Kidney (tissue), 14 donors: Measurements from ENCODE around the gene TMEM255B. TPM values are rescaled to one million over a fixed set of nuclear protein-coding genes. Genes with fewer than 3 reads are reported as not detected.

Source experiments
- DNase-seq, 5 donors: peaks; one replicate each; pipeline ENCODE4 v3.0.0-alpha.2; 2013 to 2020
- FAIRE-seq: peaks from 2 replicates; lab custom pipeline; 2012; peaks lifted over from hg19 to GRCh38; lab: Jason Lieb, UNC
- H3K27ac ChIP-seq, 2 donors: one replicate each; pipeline ENCODE4 v1.7.0; 2013; ENCODE audit warnings: low read depth in 2 of 2, low read length in 2 of 2, inconsistent platforms in 1 of 2
- H3K27me3 ChIP-seq: one replicate; pipeline ENCODE4 v1.7.1; 2013; ENCODE audit warnings: low read length, inconsistent platforms; ENCODE audit not compliant: control insufficient read depth, insufficient read depth
- H3K36me3 ChIP-seq, 3 donors: one replicate each; pipeline versions ENCODE4 v1.7.0 to v1.7.1; 2013; ENCODE audit warnings: low read length in 3 of 3, control low read depth in 1 of 3, inconsistent platforms in 1 of 3; ENCODE audit not compliant: insufficient read depth in 3 of 3, control insufficient read depth in 2 of 3
- H3K4me1 ChIP-seq, 3 donors: one replicate each; pipeline versions ENCODE4 v1.7.0 to v1.7.1; 2013; ENCODE audit warnings: low read length in 3 of 3, inconsistent platforms in 1 of 3, low read depth in 1 of 3; ENCODE audit not compliant: control insufficient read depth in 2 of 3, insufficient read depth in 2 of 3
- H3K4me3 ChIP-seq, 3 donors: one replicate each; pipeline versions ENCODE4 v1.7.0 to v1.8.1; 2013; ENCODE audit warnings: low read length in 3 of 3, control low read depth in 1 of 3, inconsistent platforms in 1 of 3
- H3K9ac ChIP-seq, 3 donors: one replicate each; pipeline versions ENCODE4 v1.7.0 to v1.7.1; 2013; ENCODE audit warnings: low read length in 3 of 3, control low read depth in 1 of 3, inconsistent platforms in 1 of 3
- H3K9me3 ChIP-seq, 3 donors: one replicate each; pipeline versions ENCODE4 v1.7.0 to v1.7.1; 2013; ENCODE audit warnings: low read length in 3 of 3, control low read depth in 1 of 3, inconsistent platforms in 1 of 3; ENCODE audit not compliant: control insufficient read depth in 2 of 3, insufficient read depth in 1 of 3
- intact Hi-C: fragments of 100-400 bp; cut with DNase I; formaldehyde crosslinking; loops from one replicate; pipeline ENCODE4 v1.11.1; 2022
- polyA plus RNA-seq: library from polyadenylated mRNA; stranded (reverse); fragments of 350-450 nt; fragmentation: Illumina TruSeq; extraction: RNeasy Lipid Tissue Mini Kit (QIAGEN cat#74804); gene quantifications from one replicate; pipeline ENCODE4 v1.2.3, GENCODE V29; 2014; ENCODE audit warnings: low read depth, low replicate concordance; ENCODE audit not compliant: insufficient read depth
- total RNA-seq: library from RNA; stranded (reverse); fragmentation: NEBNext Ultra II Directional; extraction: Animal tissue kit (Norgen Biotek cat#: 25700); gene quantifications from one replicate; pipeline ENCODE4 v1.2.1, GENCODE V29; 2021
- TF ChIP-seq, protein P1 (sequence below): IDR thresholded peaks from 3 replicates; pipeline ENCODE4 v1.5.1; 2012; ENCODE audit warnings: mild to moderate bottlenecking, moderate library complexity, borderline replicate concordance; ENCODE audit not compliant: insufficient read depth; ENCODE audit errors: extremely low read depth
- donor health status: control.
- donor health status: control.
- donor health status: control.
- donor health status: control.
- donor health status: control.
- donor health status: DM: yes; HTN: yes; CAD: no.
- donor health status: Normal renal cell carcinoma (clear cell type).

Gene TMEM255B
- total and polyA plus RNA-seq, 2 donors from 2014 or later, result 11.9 to 29.3 TPM

DNA sequence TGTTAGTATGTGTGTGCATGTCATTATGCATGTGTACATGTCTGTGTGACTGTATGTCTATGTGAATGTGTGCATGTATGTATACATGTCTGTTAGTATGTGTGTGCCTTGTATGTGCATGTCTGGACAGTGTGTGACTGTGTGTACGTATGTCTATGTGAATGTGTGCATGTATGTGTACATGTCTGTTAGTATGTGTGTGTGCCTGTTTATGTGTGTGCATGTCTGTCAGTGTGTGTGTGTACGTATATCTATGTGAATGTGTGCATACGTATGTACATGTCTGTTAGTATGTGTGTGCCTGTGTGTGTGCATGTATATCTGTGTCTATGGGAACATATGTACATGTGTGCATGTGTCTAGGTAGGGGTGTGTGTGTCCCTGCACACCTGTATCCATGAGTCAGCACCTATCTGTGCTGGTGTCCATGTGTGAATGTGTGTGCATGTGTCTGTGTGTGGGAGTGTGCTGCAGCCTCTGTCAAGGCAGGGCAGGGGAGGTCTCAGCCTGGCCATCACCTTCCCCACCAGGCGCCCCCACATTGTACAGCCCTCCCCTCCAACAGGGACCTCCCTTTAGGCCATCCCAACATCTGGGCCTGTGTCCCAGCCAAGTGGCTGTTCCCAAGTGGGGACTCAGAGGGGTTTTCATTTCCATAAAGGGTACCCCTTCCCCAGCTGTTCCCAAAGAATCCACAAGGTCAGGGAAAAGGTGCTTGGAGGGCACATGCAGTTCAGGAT, 100.5 kb downstream of the TMEM255B start:
- Histone ChIP-seq H3K36me3 (peaks cover 2 to 14% (median 6%) of the 10 kb centered on the region in 3 donors), H3K27ac (no peak overlapping the region), H3K9me3 (peaks cover 0 to 7% (median 0%) of the 10 kb centered on the region in 3 donors), H3K4me1 (peaks cover 0 to 68% (median 31%) of the 10 kb centered on the region in 3 donors), H3K27me3 (peaks cover 1% of the 10 kb centered on the region), H3K9ac (peak overlapping the region in 1 of 3 donors; percentile 1), H3K4me3 (peak overlapping the region in 1 of 3 donors; percentile 13)
- FAIRE-seq (no peak), DNase-seq (peak in 3 of 5 donors; percentile 6 to 42 (median 32))
- TF ChIP-seq, protein P1, sequence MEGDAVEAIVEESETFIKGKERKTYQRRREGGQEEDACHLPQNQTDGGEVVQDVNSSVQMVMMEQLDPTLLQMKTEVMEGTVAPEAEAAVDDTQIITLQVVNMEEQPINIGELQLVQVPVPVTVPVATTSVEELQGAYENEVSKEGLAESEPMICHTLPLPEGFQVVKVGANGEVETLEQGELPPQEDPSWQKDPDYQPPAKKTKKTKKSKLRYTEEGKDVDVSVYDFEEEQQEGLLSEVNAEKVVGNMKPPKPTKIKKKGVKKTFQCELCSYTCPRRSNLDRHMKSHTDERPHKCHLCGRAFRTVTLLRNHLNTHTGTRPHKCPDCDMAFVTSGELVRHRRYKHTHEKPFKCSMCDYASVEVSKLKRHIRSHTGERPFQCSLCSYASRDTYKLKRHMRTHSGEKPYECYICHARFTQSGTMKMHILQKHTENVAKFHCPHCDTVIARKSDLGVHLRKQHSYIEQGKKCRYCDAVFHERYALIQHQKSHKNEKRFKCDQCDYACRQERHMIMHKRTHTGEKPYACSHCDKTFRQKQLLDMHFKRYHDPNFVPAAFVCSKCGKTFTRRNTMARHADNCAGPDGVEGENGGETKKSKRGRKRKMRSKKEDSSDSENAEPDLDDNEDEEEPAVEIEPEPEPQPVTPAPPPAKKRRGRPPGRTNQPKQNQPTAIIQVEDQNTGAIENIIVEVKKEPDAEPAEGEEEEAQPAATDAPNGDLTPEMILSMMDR, result no peak
- intact Hi-C loops, result no loop called here

DNA sequence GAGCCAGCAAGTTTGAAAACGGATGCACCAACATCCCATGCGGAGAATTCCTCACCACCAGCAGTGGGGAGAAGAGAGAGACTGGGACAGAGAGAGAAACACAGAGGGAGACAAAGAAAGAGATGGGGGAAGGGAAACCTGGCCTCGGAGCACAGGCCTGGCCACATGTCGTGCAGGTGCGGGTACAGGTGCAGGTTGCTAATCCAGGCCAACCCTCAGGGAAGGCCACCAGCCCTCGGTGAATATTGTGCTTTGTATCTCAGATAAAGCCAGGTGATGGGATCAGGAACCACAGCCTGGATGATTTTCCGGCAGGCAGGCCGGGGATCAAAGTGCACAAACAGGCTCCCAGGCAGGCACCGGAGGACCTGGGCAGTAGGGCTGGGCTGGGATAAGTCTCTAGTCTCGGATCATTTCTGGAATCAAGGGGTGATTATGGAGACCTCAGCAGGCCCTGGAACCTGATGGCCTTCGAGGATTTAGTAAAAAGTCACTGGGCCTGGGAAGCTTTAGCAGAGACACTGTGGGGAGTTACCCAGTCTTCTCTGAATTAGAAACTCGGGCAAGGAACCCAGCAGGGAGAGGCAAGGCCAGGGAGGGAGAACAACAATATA, 101.1 kb downstream of the TMEM255B start:
- FAIRE-seq (no peak), DNase-seq (peak in 2 of 5 donors; percentile 13 to 46)
- Histone ChIP-seq H3K36me3 (peaks cover 2 to 14% (median 6%) of the 10 kb centered on the region in 3 donors), H3K4me3 (no peak overlapping the region), H3K9ac (peak overlapping the region in 1 of 3 donors; percentile 1), H3K4me1 (peaks cover 0 to 64% (median 30%) of the 10 kb centered on the region in 3 donors), H3K27me3 (peaks cover 5% of the 10 kb centered on the region), H3K27ac (peak overlapping the region; percentile 22 to 69), H3K9me3 (peaks cover 0 to 7% (median 0%) of the 10 kb centered on the region in 3 donors)
- TF ChIP-seq, protein P1, result no peak
- intact Hi-C loops, result no loop called here

DNA sequence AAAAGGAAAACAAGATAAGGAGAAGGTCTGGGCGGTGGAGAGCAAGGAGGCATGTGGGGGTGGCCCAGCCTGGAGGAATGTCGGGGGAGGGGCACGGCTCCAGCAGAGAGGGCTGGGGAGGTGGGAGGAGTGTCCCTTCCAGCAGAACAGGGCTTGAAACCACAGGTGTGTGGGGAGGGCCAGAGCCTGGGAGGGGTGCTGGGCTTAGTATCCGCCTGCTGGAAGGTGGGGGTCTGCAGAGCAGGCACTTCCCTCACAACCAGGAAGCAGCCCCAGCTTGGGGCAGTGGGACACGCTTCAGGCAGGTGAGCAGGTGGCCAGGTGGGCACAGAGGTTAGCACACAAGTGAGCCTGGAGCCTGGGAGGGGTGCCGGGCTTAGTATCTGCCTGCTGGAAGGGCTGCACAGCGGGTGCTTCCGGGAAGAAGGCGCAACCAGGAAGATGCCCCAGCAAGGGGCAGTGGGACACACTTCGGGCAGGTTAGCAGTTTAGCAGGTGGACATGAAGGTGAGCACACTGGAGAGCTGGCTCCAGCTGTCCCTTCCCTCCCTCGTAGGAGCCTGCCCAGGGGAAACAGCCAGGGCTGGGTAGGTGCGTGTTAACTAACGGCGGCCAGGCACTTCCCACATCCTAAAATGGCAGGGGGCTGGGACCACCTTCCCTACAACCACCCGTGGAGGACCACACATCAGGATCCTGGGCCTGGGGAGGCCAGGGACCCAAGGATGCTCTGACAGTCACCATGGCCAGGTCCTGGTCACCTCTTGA, 101.8 kb downstream of the TMEM255B start:
- TF ChIP-seq, protein P1, result no peak
- FAIRE-seq (no peak), DNase-seq (peak; percentile 59 to 88 (median 83))
- peaks cover 5% of the 10 kb centered on the region for H3K27me3 ChIP-seq
- peaks cover 0 to 57% (median 30%) of the 10 kb centered on the region in 3 donors for H3K4me1 ChIP-seq
- H3K4me3 ChIP-seq, result no peak overlapping the region
- peaks cover 2 to 14% (median 6%) of the 10 kb centered on the region in 3 donors for H3K36me3 ChIP-seq
- intact Hi-C loops, result no loop called here
- H3K27ac ChIP-seq, result peak overlapping the region; percentile 22 to 69
- no peak overlapping the region for H3K9ac ChIP-seq
- H3K9me3 ChIP-seq, result peaks cover 0 to 7% (median 0%) of the 10 kb centered on the region in 3 donors
